CD14-positive monocyte (primary cell): Measurements from ENCODE around the gene PRKN. TPM values are rescaled to one million over a fixed set of nuclear protein-coding genes. Genes with fewer than 3 reads are reported as not detected.

ENCODE experiments used
- DNase-seq, 3 donors: peaks; one replicate each; pipeline ENCODE4 v3.0.0-alpha.2; 2011 to 2022
- H2AFZ ChIP-seq: 2 replicates; pipeline ENCODE4 v1.6.0; 2012; ENCODE audit warnings: mild to moderate bottlenecking, low read depth, low read length, inconsistent platforms; ENCODE audit not compliant: insufficient read depth, poor library complexity, severe bottlenecking
- H3K27ac ChIP-seq, 2 donors: 1 replicate in 1 of 2; 2 replicates in 1 of 2; pipeline ENCODE4 v1.5.1; 2012 to 2013; ENCODE audit warnings: low read length in 2 of 2, control low read depth in 1 of 2, inconsistent platforms in 1 of 2, low read depth in 1 of 2, mild to moderate bottlenecking in 1 of 2
- H3K27me3 ChIP-seq, 2 donors: one replicate each; pipeline versions ENCODE4 v1.6.0 to v1.6.1; 2011 to 2013; ENCODE audit warnings: low read length in 2 of 2; ENCODE audit not compliant: control insufficient read depth in 2 of 2, insufficient read depth in 2 of 2
- H3K36me3 ChIP-seq, 2 donors: replicated peaks in 1 of 2; 1 replicate in 1 of 2; 2 replicates in 1 of 2; pipeline versions ENCODE4 v1.5.1 to v1.6.1; 2012 to 2013; ENCODE audit warnings: low read length in 2 of 2, control low read depth in 1 of 2, inconsistent platforms in 1 of 2, mild to moderate bottlenecking in 1 of 2; ENCODE audit not compliant: insufficient read depth in 2 of 2, control insufficient read depth in 1 of 2
- H3K4me1 ChIP-seq, 2 donors: 1 replicate in 1 of 2; 2 replicates in 1 of 2; pipeline versions ENCODE4 v1.5.1 to v1.6.1; 2012 to 2013; ENCODE audit warnings: low read length in 2 of 2, control low read depth in 1 of 2, inconsistent platforms in 1 of 2, mild to moderate bottlenecking in 1 of 2, moderate library complexity in 1 of 2; ENCODE audit not compliant: insufficient read depth in 2 of 2, control insufficient read depth in 1 of 2
- H3K4me2 ChIP-seq: replicated peaks from 2 replicates; pipeline ENCODE3; 2012; ENCODE audit warnings: low read length, moderate library complexity, mild to moderate bottlenecking; ENCODE audit not compliant: poor library complexity, severe bottlenecking; ENCODE audit errors: extremely low read depth
- H3K4me3 ChIP-seq, 3 experiments: fragments of 200-600 bp in 1 of 3; sonication (generic) in 1 of 3; replicated peaks in 1 of 3; 1 replicate in 2 of 3; 2 replicates in 1 of 3; pipeline ENCODE4 v1.5.1; 2011 to 2013; ENCODE audit warnings: low read length in 3 of 3, mild to moderate bottlenecking in 3 of 3, control low read depth in 2 of 3, low read depth in 2 of 3, inconsistent platforms in 1 of 3, moderate library complexity in 1 of 3
- H3K79me2 ChIP-seq: 2 replicates; pipeline ENCODE4 v1.6.0; 2012; ENCODE audit warnings: mild to moderate bottlenecking, control low read depth, inconsistent platforms, low read length, moderate library complexity; ENCODE audit not compliant: insufficient read depth
- H3K9ac ChIP-seq: 2 replicates; pipeline ENCODE4 v1.6.0; 2017; ENCODE audit warnings: low read length, mild to moderate bottlenecking; ENCODE audit not compliant: insufficient read depth, poor library complexity, severe bottlenecking
- H3K9me3 ChIP-seq, 2 donors: replicated peaks in 1 of 2; 1 replicate in 1 of 2; 2 replicates in 1 of 2; pipeline versions ENCODE4 v1.5.1 to v1.6.1; 2012 to 2013; ENCODE audit warnings: low read length in 2 of 2, control low read depth in 1 of 2; ENCODE audit not compliant: control insufficient read depth in 1 of 2, insufficient read depth in 1 of 2
- H4K20me1 ChIP-seq: 2 replicates; pipeline ENCODE4 v1.6.0; 2012; ENCODE audit warnings: mild to moderate bottlenecking, low read length, control low read depth, moderate library complexity; ENCODE audit not compliant: insufficient read depth
- H3K27ac Mint-ChIP-seq, 7 donors: one replicate each; pipeline ENCODE4 v1.8.0; 2020; ENCODE audit warnings: mild to moderate bottlenecking in 7 of 7, mixed read lengths in 7 of 7, moderate library complexity in 6 of 7, inconsistent platforms in 2 of 7
- H3K27me3 Mint-ChIP-seq, 3 donors: one replicate each; pipeline ENCODE4 v1.8.0; 2021 to 2022; ENCODE audit warnings: low read depth in 3 of 3, mild to moderate bottlenecking in 3 of 3, mixed read lengths in 3 of 3, moderate library complexity in 3 of 3, inconsistent platforms in 1 of 3
- H3K36me3 Mint-ChIP-seq, 2 donors: one replicate each; pipeline ENCODE4 v1.8.0; 2020; ENCODE audit warnings: mixed read lengths in 2 of 2, inconsistent platforms in 1 of 2, mild to moderate bottlenecking in 1 of 2
- H3K4me1 Mint-ChIP-seq: one replicate; pipeline ENCODE4 v1.8.0; 2020; ENCODE audit warnings: mild to moderate bottlenecking, mixed read lengths
- H3K4me3 Mint-ChIP-seq, 2 donors: one replicate each; pipeline ENCODE4 v1.8.0; 2020; ENCODE audit warnings: mild to moderate bottlenecking in 2 of 2, mixed read lengths in 2 of 2, moderate library complexity in 1 of 2
- H3K9me3 Mint-ChIP-seq, 7 donors: one replicate each; pipeline ENCODE4 v1.8.0; 2020 to 2022; ENCODE audit warnings: mixed read lengths in 7 of 7, mild to moderate bottlenecking in 6 of 7, moderate library complexity in 6 of 7, inconsistent platforms in 2 of 7
- WGBS: methylation state at CpG from one replicate; pipeline ENCODE4 v1.1.5; 2013; ENCODE audit warnings: missing lambda C conversion rate; ENCODE audit not compliant: insufficient coverage; 5-methylcytosine and 5-hydroxymethylcytosine counted together
- intact Hi-C, 2 donors: fragments of 100-400 bp; cut with micrococcal nuclease; formaldehyde crosslinking; loops; one replicate each; pipeline versions ENCODE4 v1.15.0 to v1.15.1; 2023
- polyA plus RNA-seq, 3 donors: library from polyadenylated mRNA; depleted of rRNA in 1 of 3; unstranded in 2 of 3; stranded (reverse) in 1 of 3; fragments of 300-500 nt in 2 of 3; fragments of >200 nt in 1 of 3; fragmentation: Illumina TruSeq in 2 of 3; gene quantifications; 1 replicate in 2 of 3; 2 replicates in 1 of 3; pipeline ENCODE4 v1.2.3, GENCODE V29; 2012 to 2021
- TF ChIP-seq, protein P1 (sequence below): fragments of 200-600 bp; IDR thresholded peaks from one replicate; pipeline ENCODE4 v1.8.0; 2022; ENCODE audit warnings: antibody characterized with exemption, mild to moderate bottlenecking

Gene PRKN
- polyA plus RNA-seq, 3 donors = 0.19 to 0.21 TPM; not detected in 1

- intact Hi-C loops = no loop called here
- TF ChIP-seq, protein P1, sequence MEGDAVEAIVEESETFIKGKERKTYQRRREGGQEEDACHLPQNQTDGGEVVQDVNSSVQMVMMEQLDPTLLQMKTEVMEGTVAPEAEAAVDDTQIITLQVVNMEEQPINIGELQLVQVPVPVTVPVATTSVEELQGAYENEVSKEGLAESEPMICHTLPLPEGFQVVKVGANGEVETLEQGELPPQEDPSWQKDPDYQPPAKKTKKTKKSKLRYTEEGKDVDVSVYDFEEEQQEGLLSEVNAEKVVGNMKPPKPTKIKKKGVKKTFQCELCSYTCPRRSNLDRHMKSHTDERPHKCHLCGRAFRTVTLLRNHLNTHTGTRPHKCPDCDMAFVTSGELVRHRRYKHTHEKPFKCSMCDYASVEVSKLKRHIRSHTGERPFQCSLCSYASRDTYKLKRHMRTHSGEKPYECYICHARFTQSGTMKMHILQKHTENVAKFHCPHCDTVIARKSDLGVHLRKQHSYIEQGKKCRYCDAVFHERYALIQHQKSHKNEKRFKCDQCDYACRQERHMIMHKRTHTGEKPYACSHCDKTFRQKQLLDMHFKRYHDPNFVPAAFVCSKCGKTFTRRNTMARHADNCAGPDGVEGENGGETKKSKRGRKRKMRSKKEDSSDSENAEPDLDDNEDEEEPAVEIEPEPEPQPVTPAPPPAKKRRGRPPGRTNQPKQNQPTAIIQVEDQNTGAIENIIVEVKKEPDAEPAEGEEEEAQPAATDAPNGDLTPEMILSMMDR = no peak
Observed at GRCh38 chr6:162612613-162613012, 115.0 kb downstream of the PRKN start.

GRCh38 chr6:162610351-162610750 is 117.2 kb downstream of the PRKN start:
- H3K27ac Mint-ChIP-seq = no peak overlapping the region
- Histone ChIP-seq H3K9me3 (no peaks in the 10 kb centered on the region), H3K4me3 (no peak overlapping the region), H3K27ac (no peak overlapping the region), H3K9ac (no peak overlapping the region), H3K36me3 (no peaks in the 10 kb centered on the region), H3K27me3 (no peaks in the 10 kb centered on the region), H3K4me1 (no peaks in the 10 kb centered on the region), H2AFZ (no peak overlapping the region), H4K20me1 (no peaks in the 10 kb centered on the region), H3K4me2 (no peak overlapping the region), H3K79me2 (no peaks in the 10 kb centered on the region)
- WGBS = no CpG with 5 or more reads among the region's 5 CpGs
- H3K4me1 Mint-ChIP-seq = no peaks in the 10 kb centered on the region
- no peaks in the 10 kb centered on the region for H3K36me3 Mint-ChIP-seq
- no peak overlapping the region for H3K4me3 Mint-ChIP-seq
- H3K9me3 Mint-ChIP-seq = no peaks in the 10 kb centered on the region
- no peak for DNase-seq
- TF ChIP-seq, protein P1 = no peak
- intact Hi-C loops = no loop called here
- no peaks in the 10 kb centered on the region for H3K27me3 Mint-ChIP-seq

More at GRCh38 chr6:162612613-162613012, 115.0 kb downstream of the PRKN start:
- H3K27me3 ChIP-seq = no peaks in the 10 kb centered on the region
- no peaks in the 10 kb centered on the region for H4K20me1 ChIP-seq
- Mint-ChIP-seq H3K27me3 (peaks cover 0 to 2% (median 0%) of the 10 kb centered on the region in 3 donors), H3K9me3 (no peaks in the 10 kb centered on the region), H3K36me3 (no peaks in the 10 kb centered on the region), H3K4me3 (no peak overlapping the region), H3K27ac (no peak overlapping the region), H3K4me1 (no peaks in the 10 kb centered on the region)
- H2AFZ ChIP-seq = no peak overlapping the region
- H3K4me3 ChIP-seq = no peak overlapping the region
- H3K79me2 ChIP-seq = no peaks in the 10 kb centered on the region
- no peaks in the 10 kb centered on the region for H3K9me3 ChIP-seq
- no peak overlapping the region for H3K27ac ChIP-seq
- no peak for DNase-seq
- H3K9ac ChIP-seq = no peak overlapping the region
- 93% methylated on average over 3 of the region's 4 CpGs for WGBS
- no peak overlapping the region for H3K4me2 ChIP-seq
- H3K4me1 ChIP-seq = no peaks in the 10 kb centered on the region
- no peaks in the 10 kb centered on the region for H3K36me3 ChIP-seq
